ENCODE measurements around the gene SSX2IP. TPM values are rescaled to one million over a fixed set of nuclear protein-coding genes. Genes with fewer than 3 reads are reported as not detected.

SSX2IP gene
- total and polyA plus RNA-seq, 9 of the 15 experiments (the other 6 are each of a cell fraction or from before 2014, with no cell fraction given) = 20.6 to 96.7 (median 61.7) TPM

DNA sequence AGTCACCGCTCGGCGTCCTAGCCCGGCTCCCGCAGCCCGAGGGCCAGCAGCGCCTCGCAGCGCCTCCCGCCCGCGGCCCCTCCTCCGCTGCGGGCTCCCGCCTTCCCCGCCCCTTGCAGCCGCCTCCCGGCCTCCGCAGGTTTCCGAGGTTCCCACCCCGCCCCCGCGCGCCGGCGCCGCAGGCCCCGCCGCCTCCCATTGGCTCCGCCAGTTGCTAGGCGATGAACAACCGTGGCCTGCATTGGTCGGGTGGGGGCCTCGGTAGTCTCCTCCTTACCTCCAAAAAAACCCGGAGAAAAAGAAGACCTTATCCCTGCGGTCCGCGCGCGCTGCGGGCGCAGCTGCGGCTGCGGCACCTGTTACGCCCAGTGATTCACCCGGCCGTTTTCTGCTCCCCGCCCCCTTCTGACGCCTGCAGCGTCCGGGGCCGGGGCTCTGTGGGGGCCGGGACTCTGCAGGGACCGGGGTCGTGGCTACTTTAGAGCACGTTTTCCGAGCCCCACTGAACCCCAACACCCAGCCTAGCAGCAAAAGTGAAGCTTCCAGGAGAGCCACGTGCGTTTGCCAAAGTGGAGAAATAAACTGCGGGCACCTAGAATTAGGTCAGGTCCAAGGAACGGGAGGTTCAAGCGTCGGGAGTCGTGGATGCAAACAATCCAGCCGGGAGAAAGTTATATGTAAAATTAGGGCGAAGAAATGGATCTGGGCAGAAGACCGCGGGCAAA is at the start of gene SSX2IP (continued):
- peak; percentile 63 for TF ChIP-seq ATF7 (IDR thresholded peaks at IDR 0.05)
- no peak for TF ChIP-seq PURB (CRISPR knock-in tag; IDR thresholded peaks at IDR 0.05; ENCODE audit: low read depth)
- peak; percentile 81 for TF ChIP-seq FOSL1 (tag; conservative IDR thresholded peaks at IDR 0.05)
- peak; percentile 98 for TF ChIP-seq ZBTB1 (CRISPR knock-in tag; IDR thresholded peaks at IDR 0.05; ENCODE audit: borderline replicate concordance, low read depth)
- no peak for TF ChIP-seq ZBED1 (IDR thresholded peaks at IDR 0.05)
- no peak for TF ChIP-seq RBBP5 (IDR thresholded peaks at IDR 0.05; ENCODE audit: borderline replicate concordance, insufficient read depth, low read length, poor library complexity, severe bottlenecking)
- no peak for TF ChIP-seq ZNF274 (IDR thresholded peaks at IDR 0.05; ENCODE audit: borderline replicate concordance, low read depth, low read length)
- no peak for TF ChIP-seq ZNF785 (CRISPR knock-in tag; IDR thresholded peaks at IDR 0.05)
- no peak for TF ChIP-seq CBX8 (IDR thresholded peaks at IDR 0.05; ENCODE audit: borderline replicate concordance, extremely low read depth, low read depth, low read length, poor library complexity, severe bottlenecking)
- TF ChIP-seq, protein P1, sequence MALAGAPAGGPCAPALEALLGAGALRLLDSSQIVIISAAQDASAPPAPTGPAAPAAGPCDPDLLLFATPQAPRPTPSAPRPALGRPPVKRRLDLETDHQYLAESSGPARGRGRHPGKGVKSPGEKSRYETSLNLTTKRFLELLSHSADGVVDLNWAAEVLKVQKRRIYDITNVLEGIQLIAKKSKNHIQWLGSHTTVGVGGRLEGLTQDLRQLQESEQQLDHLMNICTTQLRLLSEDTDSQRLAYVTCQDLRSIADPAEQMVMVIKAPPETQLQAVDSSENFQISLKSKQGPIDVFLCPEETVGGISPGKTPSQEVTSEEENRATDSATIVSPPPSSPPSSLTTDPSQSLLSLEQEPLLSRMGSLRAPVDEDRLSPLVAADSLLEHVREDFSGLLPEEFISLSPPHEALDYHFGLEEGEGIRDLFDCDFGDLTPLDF (CRISPR knock-in tag; IDR thresholded peaks at IDR 0.05) = no peak; the same call in 1 of the 2 replicates
- TF ChIP-seq ZNF57 (CRISPR knock-in tag; IDR thresholded peaks at IDR 0.05) = no peak
- no peak for TF ChIP-seq MEF2A (IDR thresholded peaks at IDR 0.05; ENCODE audit: control insufficient read depth, low read depth, low read length)
- no peak; the same call in 1 of the 2 replicates for TF ChIP-seq RB1 (IDR thresholded peaks at IDR 0.05; ENCODE audit: low read depth)
- TF ChIP-seq, protein P2, sequence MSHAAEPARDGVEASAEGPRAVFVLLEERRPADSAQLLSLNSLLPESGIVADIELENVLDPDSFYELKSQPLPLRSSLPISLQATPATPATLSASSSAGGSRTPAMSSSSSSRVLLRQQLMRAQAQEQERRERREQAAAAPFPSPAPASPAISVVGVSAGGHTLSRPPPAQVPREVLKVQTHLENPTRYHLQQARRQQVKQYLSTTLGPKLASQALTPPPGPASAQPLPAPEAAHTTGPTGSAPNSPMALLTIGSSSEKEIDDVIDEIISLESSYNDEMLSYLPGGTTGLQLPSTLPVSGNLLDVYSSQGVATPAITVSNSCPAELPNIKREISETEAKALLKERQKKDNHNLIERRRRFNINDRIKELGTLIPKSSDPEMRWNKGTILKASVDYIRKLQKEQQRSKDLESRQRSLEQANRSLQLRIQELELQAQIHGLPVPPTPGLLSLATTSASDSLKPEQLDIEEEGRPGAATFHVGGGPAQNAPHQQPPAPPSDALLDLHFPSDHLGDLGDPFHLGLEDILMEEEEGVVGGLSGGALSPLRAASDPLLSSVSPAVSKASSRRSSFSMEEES (CRISPR knock-in tag; IDR thresholded peaks at IDR 0.05) = no peak
- TF ChIP-seq, protein P3, sequence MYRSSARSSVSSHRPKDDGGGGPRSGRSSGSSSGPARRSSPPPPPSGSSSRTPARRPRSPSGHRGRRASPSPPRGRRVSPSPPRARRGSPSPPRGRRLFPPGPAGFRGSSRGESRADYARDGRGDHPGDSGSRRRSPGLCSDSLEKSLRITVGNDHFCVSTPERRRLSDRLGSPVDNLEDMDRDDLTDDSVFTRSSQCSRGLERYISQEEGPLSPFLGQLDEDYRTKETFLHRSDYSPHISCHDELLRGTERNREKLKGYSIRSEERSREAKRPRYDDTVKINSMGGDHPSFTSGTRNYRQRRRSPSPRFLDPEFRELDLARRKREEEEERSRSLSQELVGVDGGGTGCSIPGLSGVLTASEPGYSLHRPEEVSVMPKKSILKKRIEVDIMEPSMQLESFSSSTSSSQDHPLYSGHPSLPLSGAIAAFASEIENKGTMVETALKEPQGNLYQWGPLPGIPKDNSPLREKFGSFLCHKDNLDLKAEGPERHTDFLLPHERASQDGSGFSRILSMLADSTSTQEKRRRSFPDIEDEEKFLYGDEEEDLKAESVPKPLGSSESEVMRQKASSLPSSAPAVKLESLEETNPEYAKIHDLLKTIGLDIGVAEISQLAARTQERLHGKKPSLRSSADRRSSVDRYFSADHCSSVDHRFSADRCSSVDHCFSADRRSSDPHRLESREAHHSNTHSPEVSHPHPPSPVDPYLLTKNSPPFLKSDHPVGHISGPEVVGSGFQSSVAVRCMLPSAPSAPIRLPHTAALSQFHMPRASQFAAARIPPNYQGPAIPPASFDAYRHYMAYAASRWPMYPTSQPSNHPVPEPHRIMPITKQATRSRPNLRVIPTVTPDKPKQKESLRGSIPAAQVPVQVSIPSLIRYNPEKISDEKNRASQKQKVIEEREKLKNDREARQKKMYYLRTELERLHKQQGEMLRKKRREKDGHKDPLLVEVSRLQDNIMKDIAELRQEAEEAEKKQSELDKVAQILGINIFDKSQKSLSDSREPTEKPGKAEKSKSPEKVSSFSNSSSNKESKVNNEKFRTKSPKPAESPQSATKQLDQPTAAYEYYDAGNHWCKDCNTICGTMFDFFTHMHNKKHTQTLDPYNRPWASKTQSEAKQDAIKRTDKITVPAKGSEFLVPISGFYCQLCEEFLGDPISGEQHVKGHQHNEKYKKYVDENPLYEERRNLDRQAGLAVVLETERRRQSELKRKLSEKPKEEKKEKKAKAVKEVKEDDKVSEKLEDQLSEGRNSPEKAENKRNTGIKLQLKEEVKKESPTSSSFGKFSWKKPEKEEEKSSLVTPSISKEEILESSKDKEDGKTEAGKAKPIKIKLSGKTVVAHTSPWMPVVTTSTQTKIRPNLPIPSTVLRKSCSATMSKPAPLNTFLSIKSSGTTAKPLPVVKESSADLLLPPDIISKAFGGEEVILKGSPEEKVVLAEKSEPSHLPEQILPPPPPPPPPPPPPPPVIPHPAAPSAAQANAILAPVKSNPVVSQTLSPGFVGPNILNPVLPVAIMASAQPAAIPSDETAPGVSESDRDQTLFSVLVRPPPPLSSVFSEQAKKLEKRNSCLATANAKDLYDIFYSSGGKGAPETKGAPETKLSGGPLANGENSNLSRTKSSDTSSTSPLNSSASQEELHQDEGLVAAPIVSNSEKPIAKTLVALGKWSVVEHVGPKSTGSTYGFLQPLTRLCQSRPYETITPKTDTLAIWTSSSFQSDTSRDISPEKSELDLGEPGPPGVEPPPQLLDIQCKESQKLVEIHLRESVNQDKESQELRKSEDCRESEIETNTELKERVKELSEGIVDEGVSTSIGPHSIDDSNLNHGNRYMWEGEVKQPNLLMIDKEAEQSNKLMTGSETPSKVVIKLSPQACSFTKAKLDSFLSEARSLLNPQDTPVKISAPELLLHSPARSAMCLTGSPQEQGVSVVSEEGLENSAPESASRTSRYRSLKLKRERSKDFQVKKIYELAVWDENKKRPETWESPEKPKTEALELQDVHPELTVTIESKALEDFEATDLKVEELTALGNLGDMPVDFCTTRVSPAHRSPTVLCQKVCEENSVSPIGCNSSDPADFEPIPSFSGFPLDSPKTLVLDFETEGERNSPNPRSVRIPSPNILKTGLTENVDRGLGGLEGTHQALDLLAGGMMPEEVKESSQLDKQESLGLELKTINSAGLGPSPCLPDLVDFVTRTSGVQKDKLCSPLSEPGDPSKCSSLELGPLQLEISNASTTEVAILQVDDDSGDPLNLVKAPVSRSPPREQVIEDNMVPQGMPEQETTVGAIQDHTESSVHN (IDR thresholded peaks at IDR 0.05; ENCODE audit: borderline replicate concordance in 1 of 2, low read depth in 1 of 2) = no peak
- TF ChIP-seq SMARCA5 (IDR thresholded peaks at IDR 0.05) = no peak

All from K562 (cell line).